GM23248 (cell line): ENCODE data around the gene RAF1.

ENCODE experiments used
- EZH2 ChIP-seq: fragments of 200-600 bp; sonication (generic); IDR thresholded peaks from 2 replicates; pipeline ENCODE4 v1.6.1; 2018; ENCODE audit warnings: antibody characterized with exemption, mild to moderate bottlenecking; ENCODE audit not compliant: insufficient read depth, poor library complexity, severe bottlenecking
- EZH2phosphoT487 ChIP-seq: fragments of 200-600 bp; sonication (generic); IDR thresholded peaks from 2 replicates; pipeline ENCODE4 v1.6.1; 2018; ENCODE audit warnings: antibody characterized with exemption, moderate library complexity, mild to moderate bottlenecking, low read depth; ENCODE audit not compliant: insufficient read depth

DNA sequence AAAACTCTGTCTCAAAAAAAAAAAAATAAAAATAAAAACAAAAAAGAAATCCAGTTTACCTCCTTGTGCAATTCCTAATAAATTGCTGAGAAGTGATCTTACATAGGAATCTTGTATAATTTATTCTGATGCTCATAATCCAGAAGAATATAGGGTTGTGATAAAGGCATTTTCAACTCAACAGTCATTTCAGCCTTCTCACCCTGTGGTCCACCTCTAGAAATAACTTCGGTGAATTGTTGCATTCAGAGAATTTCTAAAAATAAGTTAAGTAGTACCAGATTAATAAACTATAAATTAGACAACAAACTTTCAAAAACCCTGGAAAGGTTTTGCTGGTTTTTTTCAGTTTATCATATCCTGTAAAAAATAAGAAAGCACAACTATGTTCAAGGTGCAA is 20.2 kb downstream of the RAF1 start:
- no peak for TF ChIP-seq EZH2
- no peak for TF ChIP-seq EZH2phosphoT487
